SJCRH30 (cell line): Measurements from ENCODE around the gene PDE8A. TPM values are rescaled to one million over a fixed set of nuclear protein-coding genes. Genes with fewer than 3 reads are reported as not detected.

Experiments
- DNase-seq, 2 experiments: peaks; one replicate each; pipeline ENCODE4 v3.0.0-alpha.2; 2015 to 2020
- H3K27ac ChIP-seq: fragments of 250-450 bp; sonication (Bioruptor Pico); 2 replicates; pipeline ENCODE4 v1.5.1; 2020; ENCODE audit warnings: mild to moderate bottlenecking, moderate library complexity
- H3K27me3 ChIP-seq: fragments of 250-450 bp; sonication (Bioruptor Pico); 2 replicates; pipeline ENCODE4 v1.5.1; 2020; ENCODE audit warnings: mild to moderate bottlenecking, moderate library complexity
- H3K36me3 ChIP-seq: fragments of 250-450 bp; sonication (Bioruptor Pico); 2 replicates; pipeline ENCODE4 v1.5.1; 2020; ENCODE audit warnings: mild to moderate bottlenecking, moderate library complexity
- H3K4me1 ChIP-seq: fragments of 250-450 bp; sonication (Bioruptor Pico); 2 replicates; pipeline ENCODE4 v1.5.1; 2020; ENCODE audit warnings: mild to moderate bottlenecking, moderate library complexity
- H3K4me3 ChIP-seq: fragments of 250-450 bp; sonication (Bioruptor Pico); 2 replicates; pipeline ENCODE4 v1.5.1; 2020; ENCODE audit warnings: mild to moderate bottlenecking, moderate library complexity
- H3K9me3 ChIP-seq: fragments of 250-450 bp; sonication (Bioruptor Pico); replicated peaks from 2 replicates; pipeline ENCODE4 v1.5.1; 2020; ENCODE audit warnings: mild to moderate bottlenecking, moderate library complexity
- total RNA-seq: library from RNA; depleted of rRNA; stranded (reverse); fragments of >200 nt; shearing (Covaris generic); gene quantifications from 2 replicates; pipeline ENCODE4 v1.2.3, GENCODE V29; 2014

Gene PDE8A
- total RNA-seq, 1 experiment from 2014 or later, result 19.6 TPM

DNA sequence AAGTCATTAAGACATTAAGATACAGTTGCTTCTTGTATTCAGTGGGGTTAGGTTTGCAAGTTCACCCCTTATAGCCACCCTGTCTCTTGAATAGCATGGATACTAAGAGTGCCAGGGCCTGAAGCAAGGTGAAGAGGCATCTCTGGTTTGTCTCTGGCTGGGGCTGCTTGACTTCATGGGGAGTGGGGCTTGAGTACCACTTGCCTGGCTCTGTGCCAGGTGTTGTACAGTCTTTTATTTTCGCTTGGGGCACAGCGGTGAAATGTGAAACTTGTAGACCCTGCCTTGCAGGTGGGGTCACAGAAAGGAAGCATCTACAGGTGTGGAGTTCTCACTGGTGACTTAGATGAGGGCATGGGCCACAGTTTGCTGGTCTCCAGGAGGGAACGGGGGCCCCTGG, 152.1 kb downstream of the PDE8A start:
- DNase-seq, result no peak

DNA sequence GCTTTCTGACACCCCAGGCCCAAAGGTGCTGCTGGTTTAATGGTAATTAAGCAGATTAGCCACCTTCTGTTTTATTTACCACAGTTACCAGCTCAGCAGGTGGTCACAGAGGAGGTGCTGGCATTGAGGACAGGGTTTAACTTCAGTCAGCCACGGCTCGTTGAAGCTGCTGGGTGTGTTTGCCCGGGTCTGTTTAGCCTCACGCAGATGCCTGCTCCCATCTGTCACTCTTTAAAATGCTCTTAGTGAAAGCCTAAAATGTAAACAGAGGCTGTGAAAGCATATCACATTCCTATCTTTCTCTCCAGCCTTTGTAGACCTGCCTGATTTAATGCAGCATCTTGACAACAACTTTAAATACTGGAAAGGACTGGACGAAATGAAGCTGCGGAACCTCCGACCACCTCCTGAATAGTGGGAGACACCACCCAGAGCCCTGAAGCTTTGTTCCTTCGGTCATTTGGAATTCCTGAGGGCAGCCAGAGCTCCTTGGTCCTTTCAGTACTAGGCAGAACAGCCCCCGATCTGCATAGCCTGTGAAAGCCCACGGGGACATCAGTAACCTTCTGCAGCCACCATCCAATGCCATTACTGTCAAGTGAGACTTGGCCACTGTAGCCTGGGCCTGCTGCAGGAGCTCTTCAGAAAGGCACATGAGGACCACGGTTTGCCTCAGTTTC, 156.0 kb downstream of the PDE8A start:
- no peak overlapping the region for H3K27ac ChIP-seq
- peaks cover 14% of the 10 kb centered on the region for H3K36me3 ChIP-seq
- peak; percentile 30 to 33 for DNase-seq
- H3K9me3 ChIP-seq, result no peaks in the 10 kb centered on the region
- no peak overlapping the region for H3K4me3 ChIP-seq
- H3K27me3 ChIP-seq, result no peaks in the 10 kb centered on the region
- H3K4me1 ChIP-seq, result no peaks in the 10 kb centered on the region; the same call in 1 of the 2 replicates

More for the DNA sequence above, 152.1 kb downstream of the PDE8A start:
- Histone ChIP-seq H3K27me3 (no peaks in the 10 kb centered on the region), H3K9me3 (no peaks in the 10 kb centered on the region), H3K4me3 (no peak overlapping the region), H3K36me3 (peaks cover 11% of the 10 kb centered on the region), H3K4me1 (no peaks in the 10 kb centered on the region; the same call in 1 of the 2 replicates), H3K27ac (no peak overlapping the region)

DNA sequence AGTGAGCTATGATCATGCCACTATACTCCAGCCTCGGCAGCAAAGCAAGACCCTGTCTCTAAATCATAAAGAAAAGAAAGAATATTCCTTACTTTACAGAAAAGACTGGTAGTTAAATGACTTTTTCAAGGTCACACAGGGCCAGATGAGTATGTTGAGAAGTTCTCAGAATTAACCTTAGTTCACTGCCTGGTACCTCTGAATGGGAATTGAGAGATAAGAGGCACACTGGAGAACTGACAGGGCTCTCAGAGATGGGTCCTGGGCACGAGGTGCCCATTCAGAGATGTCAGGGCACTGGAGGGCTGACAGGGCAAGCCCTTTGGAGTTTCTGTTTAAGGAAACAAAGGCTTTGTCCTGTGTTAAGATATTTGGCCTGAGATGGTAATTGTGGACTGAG, 157.7 kb downstream of the PDE8A start:
- H3K4me3 ChIP-seq, result no peak overlapping the region
- H3K4me1 ChIP-seq, result no peaks in the 10 kb centered on the region; the same call in 1 of the 2 replicates
- H3K36me3 ChIP-seq, result peaks cover 6% of the 10 kb centered on the region; the same call in 1 of the 2 replicates
- no peaks in the 10 kb centered on the region for H3K9me3 ChIP-seq
- no peaks in the 10 kb centered on the region for H3K27me3 ChIP-seq
- H3K27ac ChIP-seq, result no peak overlapping the region
- no peak for DNase-seq

DNA sequence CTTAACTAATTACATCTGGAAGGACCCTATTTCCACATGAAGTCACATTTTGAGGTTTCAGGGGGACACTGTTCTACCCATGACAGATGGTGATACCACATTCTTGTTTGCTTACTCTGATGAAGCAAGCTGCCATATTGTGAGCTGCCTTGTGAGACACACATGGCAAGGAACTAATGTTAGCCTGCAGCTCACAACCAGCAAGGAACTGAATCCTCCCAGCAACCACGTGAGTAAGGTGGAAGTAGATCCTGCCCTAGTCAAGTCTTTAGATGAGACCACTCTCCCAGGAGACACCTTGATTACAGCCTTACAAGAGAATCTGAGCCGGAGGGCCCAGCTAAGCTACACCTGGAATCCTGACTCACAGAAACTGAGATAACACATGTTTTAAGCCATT, 160.1 kb downstream of the PDE8A start:
- H3K4me3 ChIP-seq, result no peak overlapping the region
- peaks cover 6% of the 10 kb centered on the region; the same call in 1 of the 2 replicates for H3K36me3 ChIP-seq
- no peaks in the 10 kb centered on the region for H3K27me3 ChIP-seq
- H3K4me1 ChIP-seq, result no peaks in the 10 kb centered on the region; the same call in 1 of the 2 replicates
- no peak overlapping the region for H3K27ac ChIP-seq
- H3K9me3 ChIP-seq, result no peaks in the 10 kb centered on the region
- DNase-seq, result no peak

DNA sequence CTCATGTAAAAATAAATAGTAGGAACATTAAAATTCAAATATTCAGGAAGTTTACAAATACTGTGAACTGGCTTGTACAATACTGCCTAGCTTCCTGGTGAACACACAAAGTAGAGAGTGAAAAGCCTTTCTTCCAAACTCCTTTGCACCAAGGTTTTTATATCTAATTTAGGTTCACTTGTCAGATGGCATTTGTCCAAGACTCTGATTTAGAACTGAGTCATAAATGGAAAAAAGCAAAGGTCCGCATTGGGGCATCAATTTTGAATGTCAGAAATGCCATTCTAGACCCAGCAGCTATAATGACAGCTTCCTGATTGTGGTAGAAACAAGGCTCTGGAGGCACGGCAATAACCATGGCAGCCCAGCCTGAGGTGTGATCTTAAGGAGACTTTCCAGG, 160.7 kb downstream of the PDE8A start:
- Histone ChIP-seq H3K27ac (no peak overlapping the region), H3K4me1 (no peaks in the 10 kb centered on the region; the same call in 1 of the 2 replicates), H3K9me3 (no peaks in the 10 kb centered on the region), H3K4me3 (no peak overlapping the region), H3K36me3 (peaks cover 6% of the 10 kb centered on the region; the same call in 1 of the 2 replicates), H3K27me3 (no peaks in the 10 kb centered on the region)
- no peak for DNase-seq

DNA sequence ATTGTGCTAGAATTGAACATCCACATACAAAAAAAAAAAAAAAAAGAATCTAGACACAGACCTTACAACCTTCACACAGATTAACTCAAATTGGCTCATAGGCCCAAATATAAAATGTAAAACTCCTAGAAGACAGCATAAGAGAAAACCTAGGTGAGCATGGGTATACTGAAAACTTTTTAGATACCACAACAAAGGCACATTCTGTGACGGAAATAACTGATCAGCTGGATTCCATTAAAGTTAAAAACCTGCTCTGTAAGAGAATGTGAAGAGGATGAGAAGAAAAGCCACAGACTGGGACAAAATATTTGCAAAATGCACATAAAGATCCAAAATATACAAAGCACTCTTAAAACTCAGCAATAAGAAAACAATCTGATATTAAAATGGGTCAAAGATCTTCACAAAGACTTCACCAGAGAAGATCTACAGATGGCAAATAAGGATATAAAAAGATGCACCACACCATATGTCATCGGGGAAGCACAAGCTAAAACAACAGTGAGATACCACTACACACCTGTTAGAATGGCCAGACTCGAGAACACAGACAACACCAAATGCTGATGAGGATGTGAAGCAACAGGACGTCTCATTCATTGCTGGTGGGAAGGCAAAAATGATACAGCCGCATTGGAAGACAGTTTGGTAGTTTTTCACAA, 167.9 kb downstream of the PDE8A start:
- Histone ChIP-seq H3K27ac (no peak overlapping the region), H3K4me3 (no peak overlapping the region)

DNA sequence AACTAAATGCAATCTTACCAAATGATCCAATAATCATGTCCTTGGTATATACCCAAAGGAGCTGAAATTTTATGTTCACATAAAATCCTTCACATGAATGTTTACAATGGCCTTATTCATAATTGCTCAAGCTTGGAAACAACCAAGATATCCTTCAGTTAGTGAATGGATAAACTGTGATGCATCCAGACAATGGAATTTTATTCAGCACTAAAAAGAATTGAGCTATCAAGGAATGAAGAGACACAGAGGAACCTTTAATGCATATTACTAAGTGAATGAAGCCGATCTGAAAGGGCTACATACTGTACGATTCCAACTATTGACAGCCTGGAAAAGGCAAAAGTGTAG, 168.4 kb downstream of the PDE8A start:
- no peak for DNase-seq

More for the DNA sequence above, 167.9 kb downstream of the PDE8A start:
- no peaks in the 10 kb centered on the region for H3K4me1 ChIP-seq
- H3K9me3 ChIP-seq, result no peaks in the 10 kb centered on the region
- peak in 1 of 2 experiments; percentile 25 for DNase-seq
- H3K36me3 ChIP-seq, result no peaks in the 10 kb centered on the region
- H3K27me3 ChIP-seq, result no peaks in the 10 kb centered on the region

DNA sequence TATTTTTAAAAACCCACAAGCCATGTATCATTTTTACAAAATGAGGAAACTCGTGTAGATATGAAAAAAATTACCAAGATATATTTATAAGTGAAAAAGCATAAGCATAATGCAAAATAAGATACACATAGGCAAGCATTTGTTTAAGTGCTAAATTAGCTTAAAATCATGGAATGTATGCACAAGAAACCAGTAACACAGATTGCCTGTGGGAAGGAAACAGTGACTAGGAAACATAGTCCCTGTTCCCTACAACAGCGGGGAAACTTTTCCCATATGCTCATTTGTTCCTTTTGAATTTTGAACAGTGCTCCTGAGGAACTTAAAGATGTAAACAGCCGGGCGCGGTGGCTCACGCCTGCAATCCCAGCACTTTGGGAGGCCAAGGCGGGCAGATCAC, 169.5 kb downstream of the PDE8A start:
- Histone ChIP-seq H3K9me3 (no peaks in the 10 kb centered on the region), H3K27ac (no peak overlapping the region), H3K4me1 (no peaks in the 10 kb centered on the region), H3K27me3 (no peaks in the 10 kb centered on the region), H3K36me3 (no peaks in the 10 kb centered on the region), H3K4me3 (no peak overlapping the region)
- no peak for DNase-seq

More for the DNA sequence above, 168.4 kb downstream of the PDE8A start:
- no peaks in the 10 kb centered on the region for H3K36me3 ChIP-seq
- no peak overlapping the region for H3K27ac ChIP-seq
- H3K9me3 ChIP-seq, result no peaks in the 10 kb centered on the region
- H3K4me1 ChIP-seq, result no peaks in the 10 kb centered on the region
- no peaks in the 10 kb centered on the region for H3K27me3 ChIP-seq
- no peak overlapping the region for H3K4me3 ChIP-seq

DNA sequence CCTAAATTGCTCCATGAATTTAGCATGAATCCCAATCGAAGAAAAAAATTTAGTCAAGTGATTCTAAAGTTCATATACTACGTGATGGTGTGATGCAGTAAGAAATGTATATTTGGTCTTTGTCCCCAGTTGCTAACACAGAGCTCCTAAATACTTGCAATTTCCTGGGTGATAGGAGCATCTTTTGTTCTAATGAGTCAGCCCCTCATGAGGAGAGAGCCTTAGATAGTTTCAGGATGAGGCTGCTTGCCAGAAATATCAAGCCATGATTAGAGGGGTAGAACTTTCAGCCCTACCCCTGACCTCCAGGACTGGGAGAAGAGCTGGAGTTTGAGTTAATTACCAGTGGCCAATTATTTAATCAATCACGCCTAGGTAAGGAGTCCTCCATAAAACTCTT, 170.2 kb downstream of the PDE8A start:
- no peaks in the 10 kb centered on the region for H3K27me3 ChIP-seq
- no peak overlapping the region for H3K27ac ChIP-seq
- H3K36me3 ChIP-seq, result no peaks in the 10 kb centered on the region
- no peaks in the 10 kb centered on the region for H3K9me3 ChIP-seq
- no peak for DNase-seq
- H3K4me3 ChIP-seq, result no peak overlapping the region
- H3K4me1 ChIP-seq, result no peaks in the 10 kb centered on the region

DNA sequence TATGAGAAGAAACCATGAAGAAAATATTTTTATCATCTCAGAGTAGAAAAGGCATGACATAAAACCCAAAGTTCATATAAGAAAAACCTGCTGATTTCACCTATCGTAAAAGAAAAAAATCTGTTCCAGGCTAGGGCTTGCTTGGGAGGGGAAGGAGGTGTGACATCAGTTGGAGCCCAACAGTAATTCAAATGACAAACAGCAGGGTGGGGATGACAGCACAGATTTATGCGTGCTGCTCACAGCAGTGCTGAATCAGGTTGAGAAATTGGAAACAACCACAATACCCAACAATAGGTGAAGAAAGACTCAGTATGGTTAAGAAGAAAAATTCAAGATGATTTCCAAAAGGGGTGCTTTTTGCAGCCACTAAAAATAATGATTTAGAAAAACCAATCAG, 172.4 kb downstream of the PDE8A start:
- no peak overlapping the region for H3K4me3 ChIP-seq
- DNase-seq, result no peak
- H3K27me3 ChIP-seq, result no peaks in the 10 kb centered on the region
- no peaks in the 10 kb centered on the region for H3K36me3 ChIP-seq
- no peak overlapping the region for H3K27ac ChIP-seq
- H3K4me1 ChIP-seq, result no peaks in the 10 kb centered on the region
- peaks cover 3% of the 10 kb centered on the region; the same call in 1 of the 2 replicates for H3K9me3 ChIP-seq

DNA sequence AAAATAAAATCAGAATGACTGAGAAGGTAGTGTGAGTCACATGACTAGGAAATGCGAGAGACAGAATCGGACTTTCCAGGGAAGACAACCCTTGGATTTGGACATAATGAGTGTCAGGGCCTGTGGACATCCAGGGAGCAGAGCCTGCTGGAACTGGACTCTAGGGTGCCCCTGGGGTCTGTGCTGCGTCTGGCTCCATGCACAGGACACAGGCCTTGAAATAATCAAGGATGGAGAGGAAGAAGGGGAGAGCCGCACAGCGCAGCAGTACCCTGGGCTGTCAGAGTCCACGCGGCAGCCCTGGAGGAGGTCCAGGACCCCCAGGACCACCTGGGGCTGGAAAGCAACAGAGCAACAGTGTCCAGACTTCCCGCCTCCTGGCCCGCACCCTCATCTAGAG, 173.7 kb downstream of the PDE8A start:
- no peak for DNase-seq
- Histone ChIP-seq H3K27me3 (no peaks in the 10 kb centered on the region), H3K36me3 (no peaks in the 10 kb centered on the region), H3K4me1 (no peaks in the 10 kb centered on the region), H3K4me3 (no peak overlapping the region), H3K9me3 (peaks cover 3% of the 10 kb centered on the region; the same call in 1 of the 2 replicates), H3K27ac (no peak overlapping the region)

DNA sequence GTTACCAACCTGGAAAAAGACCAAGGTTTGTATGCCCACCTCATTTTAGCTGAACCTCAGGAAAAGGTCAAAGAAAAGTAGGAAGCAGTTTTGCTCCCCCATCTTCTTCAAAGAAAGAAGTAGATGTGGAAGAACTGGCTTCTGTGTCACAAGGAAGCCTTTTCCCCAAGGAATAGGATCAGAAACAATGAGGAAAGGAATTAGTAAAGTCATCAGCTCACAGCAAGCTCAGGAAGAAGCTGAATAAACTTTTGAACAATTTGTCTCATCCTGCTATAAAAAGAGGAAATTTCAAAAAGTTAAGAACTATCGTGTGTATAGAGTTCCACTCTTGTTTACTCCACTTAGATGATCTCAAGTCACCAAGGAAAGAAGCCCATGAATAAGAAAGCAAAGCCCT, 174.2 kb downstream of the PDE8A start:
- DNase-seq, result no peak
- H3K27me3 ChIP-seq, result no peaks in the 10 kb centered on the region
- peaks cover 3% of the 10 kb centered on the region; the same call in 1 of the 2 replicates for H3K9me3 ChIP-seq
- H3K36me3 ChIP-seq, result no peaks in the 10 kb centered on the region
- no peak overlapping the region for H3K27ac ChIP-seq
- no peaks in the 10 kb centered on the region for H3K4me1 ChIP-seq
- no peak overlapping the region for H3K4me3 ChIP-seq

DNA sequence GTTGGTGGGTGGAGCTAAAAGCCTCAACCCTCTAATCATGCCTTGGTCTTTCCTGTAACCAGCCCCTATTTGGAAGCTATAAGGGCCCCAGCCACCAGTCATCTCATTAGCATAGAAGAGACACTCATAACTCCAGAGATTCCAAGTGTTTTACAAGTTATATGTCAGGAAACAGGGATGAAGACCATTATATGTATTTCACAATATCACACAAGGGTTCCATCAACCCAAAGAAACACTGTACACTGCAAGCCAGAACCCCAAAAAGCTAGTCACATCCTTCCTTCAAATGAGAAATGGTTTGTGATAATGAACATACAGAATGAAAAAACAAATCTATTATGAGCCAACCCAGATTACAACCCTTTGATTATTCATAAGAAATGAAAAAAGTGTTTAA, 175.7 kb downstream of the PDE8A start:
- peaks cover 3% of the 10 kb centered on the region; the same call in 1 of the 2 replicates for H3K9me3 ChIP-seq
- no peak for DNase-seq
- no peaks in the 10 kb centered on the region for H3K27me3 ChIP-seq
- no peaks in the 10 kb centered on the region for H3K4me1 ChIP-seq
- no peaks in the 10 kb centered on the region for H3K36me3 ChIP-seq
- H3K27ac ChIP-seq, result no peak overlapping the region
- H3K4me3 ChIP-seq, result no peak overlapping the region

DNA sequence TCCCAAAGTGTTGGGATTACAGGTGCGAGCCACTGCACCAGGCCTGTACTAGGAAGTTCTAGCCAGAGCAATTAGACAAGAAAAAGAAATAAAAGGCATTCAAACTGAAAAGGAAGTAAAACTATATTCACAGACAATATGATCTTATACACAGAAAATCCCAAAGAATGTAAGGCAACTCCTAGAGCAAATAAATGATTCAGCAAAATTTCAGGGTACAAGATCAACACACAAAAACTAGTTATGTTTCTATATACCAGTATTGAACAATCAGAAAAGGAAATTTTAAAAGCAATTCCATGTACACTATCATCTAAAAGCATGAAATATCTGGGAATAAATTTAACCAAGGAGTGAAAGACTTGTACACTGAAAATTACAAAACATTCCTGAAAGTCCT, 180.6 kb downstream of the PDE8A start:
- Histone ChIP-seq H3K4me1 (no peaks in the 10 kb centered on the region), H3K27me3 (no peaks in the 10 kb centered on the region), H3K9me3 (peaks cover 3% of the 10 kb centered on the region; the same call in 1 of the 2 replicates), H3K27ac (no peak overlapping the region), H3K4me3 (no peak overlapping the region), H3K36me3 (no peaks in the 10 kb centered on the region)
- DNase-seq, result no peak

DNA sequence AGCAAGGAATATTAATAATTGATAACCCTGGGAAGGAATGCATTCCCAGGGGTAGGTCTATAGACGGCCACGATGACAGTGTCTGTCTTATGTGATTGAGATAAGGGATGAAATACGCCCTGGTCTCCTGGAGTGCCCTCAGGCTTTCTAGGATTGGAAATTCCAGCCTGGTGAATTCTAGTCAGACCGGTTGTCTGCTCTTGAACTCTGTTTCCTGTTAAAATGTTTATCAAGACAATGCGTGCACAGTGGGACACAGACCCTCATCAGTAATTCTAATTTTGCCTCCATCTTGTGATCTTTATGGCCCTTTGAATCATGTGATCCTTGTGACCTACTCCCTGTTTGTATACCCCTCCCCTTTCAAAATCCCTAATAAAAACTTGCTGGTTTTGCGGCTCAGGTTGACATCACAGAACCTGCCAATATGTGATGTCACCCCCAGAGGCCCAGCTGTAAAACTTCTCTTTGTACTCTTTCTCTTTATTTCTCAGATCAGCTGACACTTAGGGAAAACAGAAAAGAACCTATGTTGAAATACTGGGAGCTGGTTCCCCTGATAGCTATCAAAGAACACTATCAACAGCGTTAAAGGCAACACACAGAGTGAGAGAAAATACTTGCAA, 183.3 kb downstream of the PDE8A start:
- no peaks in the 10 kb centered on the region for H3K4me1 ChIP-seq
- H3K4me3 ChIP-seq, result no peak overlapping the region
- H3K27me3 ChIP-seq, result no peaks in the 10 kb centered on the region
- no peaks in the 10 kb centered on the region for H3K36me3 ChIP-seq
- H3K9me3 ChIP-seq, result no peaks in the 10 kb centered on the region
- no peak for DNase-seq
- no peak overlapping the region for H3K27ac ChIP-seq
